GM21786 (cell line): Measurements from ENCODE around the gene PCDH9.
"Not testable (repeated sequence)": the region's sequence is repeated elsewhere in the genome, so short reads cannot be mapped to it uniquely, and the experiment has no call there.

Experiments used
- ATAC-seq: cut with Tn5 transposase; IDR thresholded peaks from one replicate; pipeline ENCODE4 v1.9.1; 2021; ENCODE audit not compliant: unreplicated experiment

Gene PCDH9

DNA sequence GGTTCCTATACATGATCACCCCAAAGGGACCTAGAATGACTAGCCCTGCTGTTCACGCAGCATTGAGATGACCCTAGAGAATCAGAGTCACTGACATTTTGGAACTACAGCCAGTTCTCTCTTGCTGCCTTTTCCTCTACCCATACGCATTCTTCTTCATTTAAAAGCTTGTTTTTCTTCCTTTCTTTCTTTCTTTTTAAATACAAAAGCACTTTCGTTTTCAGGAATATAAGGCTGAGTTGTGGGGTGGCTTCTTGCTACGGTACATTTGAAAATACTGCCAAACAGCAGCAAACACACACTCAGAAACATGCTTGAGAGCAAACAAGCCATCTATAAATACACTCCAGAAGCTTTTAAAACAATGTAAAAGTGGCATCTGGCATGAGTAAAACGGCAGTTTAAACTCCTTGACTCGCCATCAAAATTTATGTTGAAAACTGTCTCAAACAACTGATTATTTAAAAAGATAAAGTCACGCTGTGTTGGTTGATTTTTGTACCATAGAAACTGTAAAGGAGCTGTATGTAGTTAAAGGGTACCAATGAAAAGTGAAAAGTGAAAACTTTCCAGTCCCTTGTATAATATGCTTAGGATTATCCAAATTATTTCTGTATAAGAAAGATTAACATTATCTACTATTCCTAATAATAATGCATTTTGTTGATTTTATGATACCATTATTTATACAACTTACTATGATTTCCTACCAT, 95.6 kb downstream of the PCDH9 start:
- ATAC-seq, result no peak

DNA sequence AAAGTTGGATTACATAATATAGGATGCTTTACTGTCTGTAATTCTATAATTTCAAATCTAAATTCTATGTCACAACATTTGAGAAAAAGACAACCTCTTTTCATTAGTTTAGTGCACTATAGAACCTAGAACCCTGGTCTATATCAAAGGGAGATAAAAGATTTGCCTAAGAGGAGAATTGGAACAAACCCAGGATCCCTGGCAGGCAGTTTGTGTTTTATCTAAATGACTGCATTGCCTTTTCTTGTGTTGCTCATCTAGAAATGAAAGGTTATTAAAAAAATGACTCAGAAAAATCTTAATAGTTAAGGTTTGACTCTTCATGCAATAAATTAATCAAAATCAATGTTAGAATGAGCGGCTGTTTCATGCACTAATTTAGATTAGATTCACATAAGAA, 96.7 kb downstream of the PCDH9 start:
- no peak for ATAC-seq

DNA sequence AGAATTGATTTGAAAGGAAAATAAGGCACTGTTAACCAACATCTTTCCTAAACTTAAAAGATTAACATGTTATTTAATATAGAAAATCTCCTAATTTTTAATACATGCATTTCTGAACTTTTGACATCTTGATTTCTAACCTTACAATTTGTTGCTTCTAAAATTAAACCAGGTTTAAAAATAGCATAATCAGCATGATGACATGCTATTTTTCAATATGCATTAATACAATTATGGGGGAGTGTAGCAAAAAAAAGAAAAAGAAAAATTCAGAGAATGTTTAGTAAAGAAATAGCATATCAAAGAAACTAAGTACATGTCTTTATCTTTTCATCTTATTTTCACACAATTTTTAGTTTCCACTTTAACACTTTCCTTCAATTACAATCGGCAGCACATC, 98.7 kb downstream of the PCDH9 start:
- ATAC-seq, result no peak

GRCh38 chr13:67130444-67130843, 99.7 kb downstream of the PCDH9 start:
- ATAC-seq, result no peak

DNA sequence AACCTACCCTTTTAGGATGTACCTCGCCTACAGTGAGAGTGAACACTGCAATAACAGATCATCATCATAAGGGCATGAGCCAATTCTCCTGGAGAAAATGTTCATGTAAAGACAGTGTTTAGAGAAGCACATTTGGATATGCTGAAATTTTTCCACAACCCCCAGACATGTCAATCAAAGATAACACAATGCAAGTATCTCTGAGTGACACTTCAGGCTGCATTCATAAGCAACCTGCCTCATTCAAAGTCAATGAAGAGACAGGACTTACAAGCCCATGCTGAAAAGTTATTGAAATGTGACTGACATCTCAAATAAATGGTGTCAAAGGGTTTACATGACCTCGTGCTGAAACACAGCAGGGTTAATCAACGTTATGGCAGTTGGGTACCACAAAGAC, 102.0 kb downstream of the PCDH9 start:
- no peak for ATAC-seq

- ATAC-seq, result no peak
Measured at GRCh38 chr13:67125681-67126080, 104.5 kb downstream of the PCDH9 start.

GRCh38 chr13:67123165-67123564, 107.0 kb downstream of the PCDH9 start:
- ATAC-seq, result no peak

DNA sequence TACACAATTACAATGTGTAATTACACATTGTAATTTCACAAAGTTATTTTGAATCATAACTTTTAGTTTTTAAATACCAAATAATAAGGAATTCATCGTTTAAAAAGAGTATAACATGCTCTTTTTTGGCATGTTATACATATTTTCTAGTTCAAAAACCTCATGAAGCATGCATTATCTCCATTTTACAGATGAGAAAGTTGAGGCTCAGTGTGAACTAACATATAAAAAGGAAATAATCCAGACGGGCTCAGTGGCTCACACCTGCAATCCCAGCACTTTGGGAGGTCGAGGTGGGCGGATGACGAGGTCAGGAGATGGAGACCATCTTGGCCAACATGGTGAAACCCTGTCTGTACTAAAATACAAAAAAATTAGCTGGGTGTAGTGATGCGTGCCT, 107.9 kb downstream of the PCDH9 start:
- no peak for ATAC-seq

GRCh38 chr13:67120872-67121531, 109.1 kb downstream of the PCDH9 start:
- no peak for ATAC-seq

DNA sequence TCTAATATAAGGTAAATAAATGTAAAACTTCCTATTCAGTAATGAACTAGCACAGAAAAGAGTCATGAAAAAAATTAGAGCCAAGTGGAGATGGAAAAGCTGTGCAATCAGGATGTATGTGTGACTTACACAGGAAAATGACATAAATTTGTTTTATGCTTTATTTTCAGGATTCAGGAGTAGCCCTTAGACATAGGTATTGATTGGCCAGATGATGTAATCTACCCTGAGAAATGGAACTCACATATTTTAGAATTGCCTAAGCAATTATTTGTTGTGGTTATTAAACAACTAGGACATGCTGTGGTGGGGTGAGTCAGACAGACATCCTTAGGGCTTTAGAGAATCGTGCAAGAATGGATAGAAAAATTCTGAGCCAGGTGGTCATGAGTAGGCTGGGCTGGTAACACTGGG, 110.6 kb downstream of the PCDH9 start:
- no peak for ATAC-seq

DNA sequence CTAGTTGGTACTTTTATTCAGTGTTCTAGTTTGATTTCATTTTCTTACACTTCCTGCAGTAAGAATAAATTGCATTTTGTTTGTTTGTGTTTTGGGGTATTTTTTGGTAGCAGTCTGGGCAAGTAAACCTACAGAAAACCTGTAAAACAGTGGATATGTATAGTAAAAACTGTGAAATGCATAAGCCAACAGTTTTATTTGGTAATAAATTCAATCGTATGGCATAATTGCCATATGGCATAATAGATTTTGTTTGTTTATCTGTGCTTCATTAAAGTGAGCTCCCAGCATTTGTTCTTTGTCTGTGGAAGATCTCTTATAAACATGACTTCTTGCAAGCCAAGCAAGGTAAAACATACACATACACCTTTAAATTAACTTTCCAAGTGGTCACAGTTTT, 111.9 kb downstream of the PCDH9 start:
- ATAC-seq, result no peak

GRCh38 chr13:67117010-67117550, 113.1 kb downstream of the PCDH9 start:
- no peak for ATAC-seq

DNA sequence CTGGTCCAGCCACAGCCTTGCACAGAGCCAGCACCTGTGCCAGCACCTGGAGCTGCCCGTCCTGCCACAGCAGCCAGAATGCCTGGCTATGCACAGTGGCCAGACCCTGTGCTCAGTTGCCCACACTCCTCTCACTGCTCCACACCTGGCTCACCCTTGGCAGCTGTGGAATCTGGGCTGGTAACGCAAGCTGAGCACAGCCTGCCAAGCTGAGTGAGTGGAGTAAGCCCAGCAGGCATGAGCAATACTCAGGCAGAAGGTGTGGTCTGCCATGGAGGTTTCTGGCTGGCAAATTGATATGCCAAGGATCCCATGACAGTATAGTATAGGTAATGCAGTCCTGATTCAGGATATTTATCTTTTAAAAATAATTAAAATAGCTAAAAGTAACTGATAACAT, 122.2 kb downstream of the PCDH9 start:
- ATAC-seq, result no peak

- ATAC-seq, result no peak
Measured at GRCh38 chr13:67106502-67107057, 123.6 kb downstream of the PCDH9 start.

DNA sequence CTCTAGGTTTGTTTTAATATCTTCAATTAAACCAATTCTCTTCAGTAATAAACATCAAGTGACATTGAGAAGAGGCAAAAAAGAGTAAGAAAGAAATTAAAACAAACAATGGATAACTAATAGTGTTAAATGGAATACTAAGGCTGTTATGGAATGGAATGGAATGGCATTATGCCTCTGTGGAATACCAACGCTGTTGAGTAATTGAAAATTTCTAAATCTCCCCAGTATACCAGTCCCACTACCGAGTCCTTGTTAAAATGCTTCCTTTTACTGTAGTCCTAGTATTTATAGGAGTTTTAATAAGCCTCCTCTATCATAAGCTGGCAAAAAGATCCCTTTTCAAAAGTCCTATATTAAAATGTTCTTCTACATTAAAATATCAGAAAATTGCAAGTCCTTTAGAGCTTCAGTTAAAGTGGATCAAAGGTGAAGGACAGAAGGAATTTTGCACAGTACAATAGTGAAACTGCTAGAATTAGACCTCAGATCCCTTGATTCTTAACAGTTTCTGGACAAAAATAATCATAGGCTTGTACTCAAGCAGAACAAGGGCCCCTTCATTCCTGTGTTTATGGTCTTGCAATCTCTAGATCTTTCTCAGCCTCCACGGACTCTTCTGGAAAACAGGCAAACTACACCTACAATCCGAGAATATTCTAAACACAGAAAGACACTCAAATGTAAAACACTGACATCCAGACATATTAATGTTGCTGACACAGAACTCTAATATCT, 128.2 kb downstream of the PCDH9 start:
- no peak for ATAC-seq

- ATAC-seq, result no peak
Measured at GRCh38 chr13:67100730-67101129, 129.4 kb downstream of the PCDH9 start.

DNA sequence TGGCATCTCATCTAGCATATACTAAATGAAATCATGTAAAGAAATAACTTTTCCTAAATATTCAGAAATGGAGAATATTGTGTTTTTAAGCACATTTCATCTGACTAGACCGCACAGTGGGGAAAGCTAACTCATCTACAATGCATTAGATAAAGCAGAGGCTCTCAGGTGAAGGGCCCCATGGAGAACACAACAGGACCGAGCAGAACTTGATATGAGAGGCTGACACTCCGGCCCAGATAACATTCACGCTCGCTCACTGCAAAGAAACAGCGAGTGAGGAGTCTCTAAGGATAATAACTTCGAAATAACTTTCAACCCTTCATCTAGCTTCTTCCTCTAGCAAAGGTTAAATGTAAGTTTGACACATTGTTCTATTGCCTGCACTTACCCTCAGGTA, 130.6 kb downstream of the PCDH9 start:
- no peak for ATAC-seq

DNA sequence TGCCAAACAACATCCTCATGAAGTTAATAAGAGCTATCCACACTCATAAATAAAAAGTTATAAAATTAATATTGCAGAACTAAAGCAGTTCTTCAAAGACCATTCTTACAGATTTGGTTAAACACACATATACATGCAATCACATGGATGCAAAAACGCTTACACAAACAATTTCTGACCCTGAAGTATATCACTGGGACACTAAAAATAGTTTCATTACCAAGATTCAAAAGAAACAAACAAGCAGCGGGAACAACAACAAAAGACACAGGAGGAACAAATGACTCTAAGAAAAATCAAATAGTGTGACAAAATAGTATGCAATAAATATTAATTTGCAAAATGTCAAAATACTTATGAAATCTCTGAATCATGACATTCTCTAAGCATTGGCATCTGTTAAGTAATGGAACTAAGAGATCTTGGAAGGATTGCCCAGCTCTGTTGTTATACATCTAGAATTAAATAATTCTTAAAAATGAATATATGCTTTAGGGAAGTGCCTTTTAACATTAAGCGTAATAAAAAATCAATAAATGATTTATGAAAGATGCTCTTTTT, 132.2 kb downstream of the PCDH9 start:
- no peak for ATAC-seq

GRCh38 chr13:67096893-67097292, 133.2 kb downstream of the PCDH9 start:
- ATAC-seq, result not testable (repeated sequence)

DNA sequence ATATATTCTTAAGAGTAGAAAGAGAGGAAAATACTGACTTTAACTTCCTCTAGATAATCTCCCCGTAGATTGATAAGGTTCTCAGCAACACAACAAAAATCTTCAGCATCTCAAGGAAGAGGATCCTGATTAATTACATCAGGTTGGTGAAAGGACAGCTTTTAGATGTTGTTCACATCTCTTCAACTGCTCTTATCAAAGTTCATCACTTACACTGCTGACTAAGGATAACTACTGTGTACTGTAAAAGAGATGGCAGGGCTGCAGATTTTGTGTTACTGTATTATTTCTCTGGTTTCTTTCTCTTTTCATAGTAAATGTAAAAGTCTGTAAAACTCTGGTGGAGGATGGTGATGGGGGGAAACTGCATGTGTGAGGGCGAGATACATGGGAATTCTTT, 133.7 kb downstream of the PCDH9 start:
- no peak for ATAC-seq

DNA sequence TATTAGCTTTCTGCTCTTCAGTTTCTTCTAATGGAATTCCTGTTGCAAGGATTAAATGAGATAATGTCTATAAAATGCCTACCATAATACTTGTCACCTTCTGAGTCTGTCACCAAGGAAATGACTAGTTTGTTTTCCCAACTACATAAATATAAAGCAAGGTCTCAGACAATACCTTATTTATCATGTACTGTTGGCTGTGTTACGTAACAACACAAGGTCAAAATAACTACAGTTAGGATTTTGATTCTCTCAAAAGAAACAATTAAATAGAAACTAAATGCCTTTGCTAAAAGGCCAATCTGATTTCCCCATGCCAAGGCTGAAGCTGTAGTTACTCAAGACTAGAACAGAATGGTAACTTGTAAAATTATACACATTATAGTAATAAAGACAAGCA, 134.5 kb downstream of the PCDH9 start:
- no peak for ATAC-seq
